Fibroblast of skin of left quadriceps (primary cell): ENCODE data around the gene PDZK1IP1.
"Not testable (repeated sequence)": the region's sequence is repeated elsewhere in the genome, so short reads cannot be mapped to it uniquely, and the experiment has no call there.

Experiments
- DNase-seq, 2 experiments: peaks; one replicate each; pipeline ENCODE4 v3.0.0-alpha.2; 2013; ENCODE audit warnings: low read depth in 2 of 2

Gene PDZK1IP1

GRCh38 chr1:47181095-47181954 is 8.5 kb downstream of the PDZK1IP1 start:
- DNase-seq: no peak

- no peak for DNase-seq
Observed at GRCh38 chr1:47180603-47181094, 9.2 kb downstream of the PDZK1IP1 start.

DNA sequence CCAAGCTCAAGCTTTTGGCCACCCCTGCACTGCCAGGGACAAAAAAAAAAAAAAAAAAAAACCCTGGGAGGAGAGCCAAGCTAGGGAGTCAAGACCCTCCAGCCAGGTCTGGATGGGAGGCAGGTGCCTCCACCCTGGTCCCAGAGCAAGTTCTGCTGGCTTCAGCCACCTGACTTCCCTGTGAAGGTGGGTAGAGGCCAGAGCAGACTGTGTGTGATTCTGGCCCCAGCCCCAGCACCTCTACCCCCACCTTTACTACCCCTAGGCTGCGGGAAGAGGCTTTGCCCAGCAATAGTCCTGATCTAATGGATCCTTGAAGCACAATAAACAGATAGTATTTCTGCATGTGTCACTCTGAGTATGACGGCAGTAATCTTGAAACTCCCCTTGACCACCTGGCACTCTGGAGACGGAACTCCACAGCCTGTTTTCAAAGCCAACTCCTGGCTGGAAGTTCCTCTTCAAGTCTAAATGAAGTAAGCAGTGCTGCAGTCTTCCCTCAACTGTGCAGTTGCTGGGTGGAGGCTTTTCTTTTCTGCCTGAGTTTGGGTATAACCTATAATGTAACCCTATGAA is 9.8 kb downstream of the PDZK1IP1 start:
- DNase-seq: no peak

- peak; percentile 86 for DNase-seq
Observed at GRCh38 chr1:47179017-47179987, 10.5 kb downstream of the PDZK1IP1 start.

GRCh38 chr1:47178654-47179016 is 11.2 kb downstream of the PDZK1IP1 start:
- DNase-seq: no peak

DNA sequence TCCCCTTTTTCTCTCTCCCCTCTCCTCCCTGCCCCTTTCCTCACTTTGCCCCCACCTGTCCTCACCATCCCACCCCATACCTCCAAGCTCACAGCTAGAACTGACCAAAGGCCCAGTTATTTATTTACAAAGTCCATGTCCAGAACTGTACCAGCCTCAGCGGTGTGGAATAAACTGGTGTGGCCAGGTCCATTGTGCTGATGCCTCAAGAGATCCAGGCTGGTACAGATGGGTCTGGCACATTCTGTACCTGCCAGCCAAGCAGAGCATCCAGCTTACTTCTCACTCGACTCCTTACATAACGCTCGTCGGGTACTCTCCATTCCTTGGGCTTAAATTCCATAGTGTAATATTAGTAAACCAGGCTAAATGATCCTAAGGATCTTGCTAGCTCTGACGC is 11.8 kb downstream of the PDZK1IP1 start:
- no peak for DNase-seq

DNA sequence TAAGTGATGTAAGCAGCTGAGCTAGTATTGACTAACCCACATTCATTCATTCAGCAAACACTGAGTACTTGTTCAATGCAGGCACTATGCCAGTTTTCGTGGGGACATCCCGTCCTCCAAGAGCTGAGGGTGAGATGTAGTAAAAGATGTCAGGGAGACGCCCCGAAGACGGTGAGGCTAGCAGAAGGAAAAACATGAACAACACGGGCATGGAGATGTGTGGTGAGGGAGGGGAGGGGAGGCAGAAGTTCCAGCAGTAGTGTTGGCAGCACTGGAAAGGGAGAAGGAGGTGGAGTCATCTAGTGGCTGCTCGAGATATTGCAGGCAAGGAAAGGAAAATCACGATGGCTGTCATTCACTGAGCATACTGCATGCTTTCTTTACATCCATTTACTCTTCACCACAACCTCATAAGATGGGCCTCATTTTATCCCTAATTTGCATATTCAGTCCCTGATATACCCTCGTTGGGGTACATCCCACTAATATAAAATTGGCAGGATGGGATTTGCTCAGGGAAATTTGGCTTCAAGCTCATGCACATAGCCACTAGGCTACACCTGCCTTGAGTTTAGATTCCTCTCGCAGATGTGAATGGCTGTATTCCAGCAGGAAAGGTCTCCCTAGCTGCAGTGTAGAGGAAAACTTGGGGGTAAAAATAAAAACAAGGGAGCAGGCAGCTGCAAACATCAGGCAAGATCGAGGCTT is 14.5 kb downstream of the PDZK1IP1 start:
- no peak for DNase-seq

DNA sequence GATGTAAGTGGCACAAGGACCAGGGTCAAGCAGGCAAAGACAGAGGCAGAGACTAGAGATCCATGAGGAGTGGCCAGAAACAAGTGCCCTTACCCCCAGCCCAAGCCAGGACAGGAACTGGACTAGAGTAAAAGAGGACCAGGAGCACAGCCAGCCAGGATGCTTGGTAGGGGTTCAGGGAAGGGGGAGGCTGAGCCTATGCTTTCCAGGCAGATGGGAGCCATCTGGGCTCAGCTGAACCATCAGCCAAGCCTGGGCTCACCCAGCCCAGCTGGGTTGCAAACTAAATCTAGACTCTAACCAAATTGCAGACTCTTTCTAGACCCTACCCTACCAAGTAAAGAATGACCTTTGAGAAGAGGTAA is 15.2 kb downstream of the PDZK1IP1 start:
- DNase-seq: no peak

GRCh38 chr1:47172782-47173181 is 17.1 kb downstream of the PDZK1IP1 start:
- DNase-seq: no peak

DNA sequence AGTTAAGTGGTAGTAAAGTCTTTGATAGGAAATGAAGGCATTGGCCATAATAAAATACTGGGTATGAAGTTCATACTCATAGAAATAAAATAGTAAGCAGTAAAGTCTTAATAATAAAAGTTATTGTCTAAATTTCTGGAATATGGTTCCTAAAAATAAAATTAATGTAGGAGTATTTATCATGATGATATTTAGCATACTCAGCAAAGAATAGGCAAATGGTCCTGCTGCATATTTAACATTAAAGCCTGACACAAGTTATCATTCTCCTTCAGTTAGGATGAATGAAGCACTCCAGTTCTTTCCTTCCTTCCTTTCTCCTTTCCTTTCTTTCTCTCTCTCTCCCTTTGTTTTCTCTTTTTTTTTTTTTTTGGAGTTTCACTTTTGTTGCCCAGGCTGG is 25.3 kb downstream of the PDZK1IP1 start:
- DNase-seq: no peak

- DNase-seq: no peak
Observed at GRCh38 chr1:47161298-47162040, 28.4 kb downstream of the PDZK1IP1 start.

GRCh38 chr1:47160716-47161115 is 29.1 kb downstream of the PDZK1IP1 start:
- DNase-seq: no peak

- DNase-seq: not testable (repeated sequence)
Observed at GRCh38 chr1:47157957-47158356, 31.9 kb downstream of the PDZK1IP1 start.

- not testable (repeated sequence) for DNase-seq
Observed at GRCh38 chr1:47156457-47156856, 33.4 kb downstream of the PDZK1IP1 start.

DNA sequence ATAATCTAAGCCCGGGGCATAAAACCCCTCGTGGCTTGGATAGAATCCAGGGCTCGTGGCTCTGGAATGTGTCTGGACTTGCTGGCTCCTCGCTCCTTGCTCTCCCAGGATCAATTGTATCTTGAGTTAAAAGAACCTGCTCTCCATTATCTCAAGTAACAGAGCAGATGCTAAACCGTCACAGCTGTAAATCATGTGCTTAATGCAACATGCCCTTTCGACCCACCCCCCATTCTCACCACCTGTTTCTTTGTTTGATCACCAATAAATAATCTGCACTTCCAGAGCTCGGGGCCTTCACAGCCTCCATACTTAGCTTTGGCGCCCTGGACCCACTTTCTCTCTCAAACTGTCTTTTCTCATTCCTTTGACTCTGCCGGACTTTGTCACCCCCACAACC is 40.7 kb downstream of the PDZK1IP1 start:
- not testable (repeated sequence) for DNase-seq

GRCh38 chr1:47147047-47147785 is 42.6 kb downstream of the PDZK1IP1 start:
- no peak for DNase-seq

- not testable (repeated sequence) for DNase-seq
Observed at GRCh38 chr1:47146495-47146894, 43.3 kb downstream of the PDZK1IP1 start.

DNA sequence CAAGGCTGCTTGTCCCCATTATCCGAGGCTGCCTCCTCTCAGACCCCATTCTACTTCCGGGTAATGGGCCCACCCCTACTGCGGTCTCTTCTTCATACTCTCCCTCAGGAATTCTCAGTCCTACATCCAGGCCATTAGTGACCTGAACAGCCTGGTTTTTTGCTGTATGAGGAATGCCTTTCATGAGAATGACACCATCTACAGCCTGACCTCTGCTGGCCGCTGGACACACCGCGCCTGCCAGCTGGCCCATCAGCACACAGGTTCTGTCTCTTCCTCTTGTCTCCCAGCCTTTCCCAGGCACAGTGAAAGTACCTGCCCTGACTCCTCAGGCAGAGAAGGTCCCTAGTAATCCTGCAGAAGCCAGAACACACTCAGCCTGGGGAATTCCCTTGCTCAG is 46.2 kb downstream of the PDZK1IP1 start:
- not testable (repeated sequence) for DNase-seq

DNA sequence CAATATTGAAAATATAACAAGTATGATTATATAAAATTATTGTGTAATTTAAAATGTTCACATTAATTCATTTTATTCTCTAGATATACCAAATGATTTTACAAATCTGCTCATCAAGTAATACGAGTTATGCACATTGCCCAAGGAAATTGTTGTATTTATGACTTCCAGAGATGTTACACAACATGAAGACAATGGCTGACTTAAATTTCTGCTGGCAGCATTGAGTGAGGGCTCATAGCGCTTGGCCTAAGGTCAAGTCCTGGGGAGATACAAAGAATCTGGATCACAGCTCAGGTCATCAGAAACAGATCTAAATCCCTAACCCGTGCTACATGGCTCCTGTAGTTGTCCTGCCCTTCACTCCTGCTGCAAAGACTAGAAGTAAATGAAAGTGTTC is 49.5 kb downstream of the PDZK1IP1 start:
- not testable (repeated sequence) for DNase-seq
